Measurements from ENCODE around the gene LRMDA. TPM values are rescaled to one million over a fixed set of nuclear protein-coding genes. Genes with fewer than 3 reads are reported as not detected.

The LRMDA gene
- total and polyA plus RNA-seq, 2 of the 8 experiments (the other 6 are each of a cell fraction or from before 2014, with no cell fraction given), result 0.86 to 2.8 TPM

DNA sequence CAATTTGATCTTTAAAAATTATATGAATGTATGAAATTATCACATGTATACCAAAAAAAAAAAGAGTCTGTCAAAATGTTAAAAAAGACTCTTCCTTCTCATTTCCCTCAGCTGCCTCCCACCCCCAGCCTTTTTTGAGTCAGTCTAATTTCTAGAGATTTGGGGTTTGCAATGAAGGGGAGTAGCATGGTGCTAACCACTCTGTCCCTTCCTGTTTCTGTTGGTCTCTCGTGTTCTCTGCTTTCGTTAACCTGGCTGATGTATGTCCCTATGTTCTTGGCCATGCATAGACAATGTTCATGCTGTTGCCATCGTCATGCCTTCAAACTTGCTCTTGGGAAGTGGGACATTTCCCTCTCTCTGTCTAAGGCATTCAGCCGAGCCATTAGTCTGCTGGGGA lies 474.1 kb downstream of the LRMDA start:
- H3K23ac ChIP-seq (ENCODE audit: insufficient read length), result no peak overlapping the region
- H3K79me1 ChIP-seq (ENCODE audit: low read depth, low read length), result no peaks in the 10 kb centered on the region
- H2BK15ac ChIP-seq (ENCODE audit: low read length), result no peak overlapping the region
- H3K36me3 ChIP-seq (ENCODE audit: control insufficient read depth in 2 of 4, insufficient read depth in 4 of 4, low read length in 3 of 4), result no peaks in the 10 kb centered on the region
- no peak overlapping the region for H3K4ac ChIP-seq (replicated peaks; ENCODE audit: insufficient read length, low read depth, low read length)
- H4K5ac ChIP-seq (ENCODE audit: insufficient read length, low read depth, low read length), result no peak overlapping the region
- no peak overlapping the region for H3K4me3 ChIP-seq (ENCODE audit: extremely low read depth in 1 of 4, insufficient read depth in 2 of 4, low read depth in 3 of 4, low read length in 4 of 4)
- no peak overlapping the region for H3K14ac ChIP-seq (ENCODE audit: insufficient read length)
- no peak overlapping the region for H3K18ac ChIP-seq (ENCODE audit: extremely low read depth, low read length)
- no peak overlapping the region for H2BK5ac ChIP-seq (ENCODE audit: low read depth, low read length)
- H3K79me2 ChIP-seq (ENCODE audit: control insufficient read depth in 1 of 2, insufficient read depth in 2 of 2, low read length in 2 of 2), result no peaks in the 10 kb centered on the region
- ChIA-PET CTCF (ENCODE audit: partially characterized antibody) (interaction anchor here (0.7 to 1.3 kb wide), 2 partner anchors 65 to 506 kb away, joined by 3 read pairs; no protein-coding TSS in a partner anchor), POLR2A (ENCODE audit: partially characterized antibody) (no interaction called here)
- no peak overlapping the region for H3K4me2 ChIP-seq (ENCODE audit: insufficient read depth in 1 of 2, low read depth in 2 of 2, low read length in 2 of 2)
- WGBS, 2 experiments (ENCODE audit: extremely low coverage in 1 of 2, insufficient coverage in 1 of 2, insufficient read length in 1 of 2, insufficient replicate concordance in 2 of 2, low coverage in 1 of 2, low lambda C conversion rate in 2 of 2, missing lambda C conversion rate in 1 of 2), result 80% methylated on average over 4 of the region's 4 CpGs; no CpG with 5 or more reads in 1 of the 2 experiments
- H2BK20ac ChIP-seq (ENCODE audit: low read length), result no peak overlapping the region
- no peaks in the 10 kb centered on the region for H3K23me2 ChIP-seq (ENCODE audit: low read depth, low read length)
- H2BK120ac ChIP-seq (replicated peaks; ENCODE audit: low read depth, low read length), result no peak overlapping the region
- H4K20me1 ChIP-seq (replicated peaks in 1 of 2; ENCODE audit: control insufficient read depth in 1 of 2, insufficient read depth in 2 of 2, low read length in 2 of 2), result no peaks in the 10 kb centered on the region
- H2BK12ac ChIP-seq (ENCODE audit: low read depth, low read length), result no peak overlapping the region
- H3K9me3 ChIP-seq (ENCODE audit: insufficient read depth in 2 of 2, low read depth in 1 of 2, low read length in 1 of 2), result no peaks in the 10 kb centered on the region
- no peak overlapping the region for H4K8ac ChIP-seq (ENCODE audit: extremely low read depth, insufficient read depth, low read length)
- H4K91ac ChIP-seq (replicated peaks; ENCODE audit: insufficient read length, low read length), result no peak overlapping the region
- H3K9ac ChIP-seq (replicated peaks in 1 of 4; ENCODE audit: extremely low read depth in 1 of 4, low read depth in 3 of 4, low read length in 3 of 4), result no peak overlapping the region
- no peak overlapping the region for H3K56ac ChIP-seq (replicated peaks; ENCODE audit: insufficient read length, low read depth, low read length)
- no peak for DNase-seq (ENCODE audit: low read depth in 1 of 2, low spot score in 2 of 2)
- no peaks in the 10 kb centered on the region for H3K27me3 ChIP-seq (replicated peaks in 1 of 4; ENCODE audit: control insufficient read depth in 3 of 4, extremely low read depth in 1 of 4, insufficient read depth in 3 of 4, low read length in 3 of 4)
- no peak for FAIRE-seq
- H3K4me1 ChIP-seq (replicated peaks in 1 of 4; ENCODE audit: control insufficient read depth in 3 of 4, insufficient read depth in 4 of 4, low read length in 3 of 4), result no peaks in the 10 kb centered on the region
- H3K27ac ChIP-seq (ENCODE audit: low read depth, low read length), result no peak overlapping the region
- H2AK5ac ChIP-seq (ENCODE audit: low read depth, low read length), result no peak overlapping the region
- no peak overlapping the region for H2AFZ ChIP-seq (ENCODE audit: low read length)
- TF ChIP-seq, protein P1, sequence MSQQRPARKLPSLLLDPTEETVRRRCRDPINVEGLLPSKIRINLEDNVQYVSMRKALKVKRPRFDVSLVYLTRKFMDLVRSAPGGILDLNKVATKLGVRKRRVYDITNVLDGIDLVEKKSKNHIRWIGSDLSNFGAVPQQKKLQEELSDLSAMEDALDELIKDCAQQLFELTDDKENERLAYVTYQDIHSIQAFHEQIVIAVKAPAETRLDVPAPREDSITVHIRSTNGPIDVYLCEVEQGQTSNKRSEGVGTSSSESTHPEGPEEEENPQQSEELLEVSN (IDR thresholded peaks at IDR 0.05), result no peak
- TF ChIP-seq TCF12 (IDR thresholded peaks at IDR 0.05; ENCODE audit: low read depth, low read length) (no peak), SIN3A (conservative IDR thresholded peaks at IDR 0.05 in 1 of 2, IDR thresholded peaks at IDR 0.05 in 1 of 2; ENCODE audit: low read depth in 1 of 2, low read length in 2 of 2) (no peak), FOSL1 (IDR thresholded peaks at IDR 0.05; ENCODE audit: insufficient read depth, low read depth, low read length) (no peak), POLR2AphosphoS5 (IDR thresholded peaks at IDR 0.05; ENCODE audit: low read depth, low read length) (no peak), SP4 (IDR thresholded peaks at IDR 0.05; ENCODE audit: low read length) (no peak), KDM1A (IDR thresholded peaks at IDR 0.05; ENCODE audit: borderline replicate concordance, low read length) (no peak), ASH2L (IDR thresholded peaks at IDR 0.05; ENCODE audit: low read length) (no peak), EZH2 (IDR thresholded peaks at IDR 0.05; ENCODE audit: low read depth, low read length, severe bottlenecking) (no peak), TAF1 (IDR thresholded peaks at IDR 0.05; ENCODE audit: low read depth, low read length) (no peak), JUND (IDR thresholded peaks at IDR 0.05; ENCODE audit: low read length) (no peak), TBP (IDR thresholded peaks at IDR 0.05; ENCODE audit: low read depth, low read length) (no peak), SP1 (IDR thresholded peaks at IDR 0.05; ENCODE audit: low read depth, low read length) (no peak), KDM4A (IDR thresholded peaks at IDR 0.05; ENCODE audit: low read depth, low read length, severe bottlenecking) (no peak), GTF2F1 (IDR thresholded peaks at IDR 0.05; ENCODE audit: borderline replicate concordance, low read depth, low read length) (no peak)
